ENCODE results near the gene PRR11. TPM values are rescaled to one million over a fixed set of nuclear protein-coding genes. Genes with fewer than 3 reads are reported as not detected.

The PRR11 gene
- total RNA-seq, 2 experiments from 2014 or later: 27.3 to 106 TPM

GRCh38 chr17:59115474-59115873 is 40.1 kb upstream of the PRR11 start:
- peaks cover 4% of the 10 kb centered on the region; the same call in 1 of the 2 replicates for H3K79me2 ChIP-seq (ENCODE audit: insufficient read depth, low read depth, low read length)
- H2AFZ ChIP-seq (ENCODE audit: low read length): no peak overlapping the region
- no TSS peak for BruUV-seq (replicated peaks)
- no peaks in the 10 kb centered on the region for H3K9me3 ChIP-seq (ENCODE audit: low read length)
- no peak overlapping the region for H3K4me2 ChIP-seq (ENCODE audit: low read length)
- no peak overlapping the region for H3K27ac ChIP-seq (ENCODE audit: low read depth, low read length, poor library complexity, severe bottlenecking)
- no peak for TF ChIP-seq EZH2phosphoT487 (IDR thresholded peaks at IDR 0.05; ENCODE audit: borderline replicate concordance, low read depth, low read length)
- no peak for TF ChIP-seq CTCF (conservative IDR thresholded peaks at IDR 0.05; ENCODE audit: low read length)
- peaks cover 96% of the 10 kb centered on the region for H3K36me3 ChIP-seq (ENCODE audit: insufficient read depth, low read length)
- ChIA-PET CTCF (ENCODE audit: unreplicated experiment) (no interaction called here), POLR2A (interaction anchor here (1.3 kb wide), 1 partner anchor 10 kb away, joined by 3 read pairs; no protein-coding TSS in a partner anchor)
- intact Hi-C loops (cut with micrococcal nuclease; ENCODE audit: unreplicated experiment): no loop called here
- H3K4me3 ChIP-seq (ENCODE audit: low read depth, low read length, poor library complexity, severe bottlenecking): no peak overlapping the region
- no peak for DNase-seq (ENCODE audit: low spot score)
- H3K4me1 ChIP-seq (ENCODE audit: insufficient read depth, low read length, poor library complexity, severe bottlenecking): no peaks in the 10 kb centered on the region
- H3K9me2 ChIP-seq (ENCODE audit: insufficient read depth, low read length): no peaks in the 10 kb centered on the region
- H4K20me1 ChIP-seq (ENCODE audit: insufficient read depth, low read length): no peaks in the 10 kb centered on the region; the same call in 1 of the 2 replicates

GRCh38 chr17:59121901-59122480 is 33.6 kb upstream of the PRR11 start:
- Histone ChIP-seq H3K4me1 (ENCODE audit: insufficient read depth, low read length, poor library complexity, severe bottlenecking) (no peaks in the 10 kb centered on the region), H2AFZ (ENCODE audit: low read length) (no peak overlapping the region), H4K20me1 (ENCODE audit: insufficient read depth, low read length) (no peaks in the 10 kb centered on the region; the same call in 1 of the 2 replicates), H3K4me3 (ENCODE audit: low read depth, low read length, poor library complexity, severe bottlenecking) (no peak overlapping the region), H3K9me2 (ENCODE audit: insufficient read depth, low read length) (no peaks in the 10 kb centered on the region), H3K4me2 (ENCODE audit: low read length) (no peak overlapping the region), H3K27ac (ENCODE audit: low read depth, low read length, poor library complexity, severe bottlenecking) (no peak overlapping the region), H3K9me3 (ENCODE audit: low read length) (no peaks in the 10 kb centered on the region), H3K79me2 (ENCODE audit: insufficient read depth, low read depth, low read length) (peaks cover 24% of the 10 kb centered on the region), H3K36me3 (ENCODE audit: insufficient read depth, low read length) (peaks cover 79% of the 10 kb centered on the region)
- TF ChIP-seq EZH2phosphoT487 (IDR thresholded peaks at IDR 0.05; ENCODE audit: borderline replicate concordance, low read depth, low read length) (no peak), CTCF (conservative IDR thresholded peaks at IDR 0.05; ENCODE audit: low read length) (no peak)
- no peak for DNase-seq (ENCODE audit: low spot score)
- BruUV-seq (replicated peaks): no TSS peak
- intact Hi-C loops (cut with micrococcal nuclease; ENCODE audit: unreplicated experiment): no loop called here
- CTCF ChIA-PET (ENCODE audit: unreplicated experiment): no interaction called here
- POLR2A ChIA-PET: interaction anchor here (0.6 kb wide), 1 partner anchor 21 kb away, joined by 3 read pairs; no protein-coding TSS in a partner anchor

GRCh38 chr17:59124665-59125064 is 30.9 kb upstream of the PRR11 start:
- intact Hi-C loops (cut with micrococcal nuclease; ENCODE audit: unreplicated experiment): no loop called here
- POLR2A ChIA-PET: interaction anchor here (0.9 to 1.2 kb wide), 3 partner anchors 12 to 27 kb away, joined by 3 to 4 read pairs (median 3); partner anchors contain the start of gene TRIM37
- Histone ChIP-seq H3K79me2 (ENCODE audit: insufficient read depth, low read depth, low read length) (peaks cover 26% of the 10 kb centered on the region), H3K4me2 (ENCODE audit: low read length) (no peak overlapping the region), H4K20me1 (ENCODE audit: insufficient read depth, low read length) (no peaks in the 10 kb centered on the region; the same call in 1 of the 2 replicates), H3K9me2 (ENCODE audit: insufficient read depth, low read length) (no peaks in the 10 kb centered on the region), H2AFZ (ENCODE audit: low read length) (no peak overlapping the region), H3K9me3 (ENCODE audit: low read length) (no peaks in the 10 kb centered on the region), H3K4me1 (ENCODE audit: insufficient read depth, low read length, poor library complexity, severe bottlenecking) (no peaks in the 10 kb centered on the region), H3K27ac (ENCODE audit: low read depth, low read length, poor library complexity, severe bottlenecking) (no peak overlapping the region), H3K4me3 (ENCODE audit: low read depth, low read length, poor library complexity, severe bottlenecking) (no peak overlapping the region), H3K36me3 (ENCODE audit: insufficient read depth, low read length) (peaks cover 79% of the 10 kb centered on the region)
- BruUV-seq (replicated peaks): no TSS peak
- no peak for TF ChIP-seq EZH2phosphoT487 (IDR thresholded peaks at IDR 0.05; ENCODE audit: borderline replicate concordance, low read depth, low read length)
- no peak for TF ChIP-seq CTCF (conservative IDR thresholded peaks at IDR 0.05; ENCODE audit: low read length)
- DNase-seq (ENCODE audit: low spot score): no peak
- CTCF ChIA-PET (ENCODE audit: unreplicated experiment): no interaction called here

All from OCI-LY7 (cell line).